ENCODE data around the gene RCOR3. TPM values are rescaled to one million over a fixed set of nuclear protein-coding genes. Genes with fewer than 3 reads are reported as not detected.

RCOR3 gene
- total RNA-seq, 2 donors from 2014 or later = 24.0 to 34.9 TPM

GRCh38 chr1:211356723-211357407 is 97.7 kb downstream of the RCOR3 start:
- H3K4me1 ChIP-seq = no peaks in the 10 kb centered on the region
- no peak overlapping the region for H3K4me3 ChIP-seq
- peaks cover 6% of the 10 kb centered on the region for H3K36me3 ChIP-seq
- no peak overlapping the region for H3K27ac ChIP-seq
- H3K9me3 ChIP-seq = no peaks in the 10 kb centered on the region
- H3K27me3 ChIP-seq = no peaks in the 10 kb centered on the region
- no peak for DNase-seq (ENCODE audit: low spot score)
- TF ChIP-seq, protein P1, sequence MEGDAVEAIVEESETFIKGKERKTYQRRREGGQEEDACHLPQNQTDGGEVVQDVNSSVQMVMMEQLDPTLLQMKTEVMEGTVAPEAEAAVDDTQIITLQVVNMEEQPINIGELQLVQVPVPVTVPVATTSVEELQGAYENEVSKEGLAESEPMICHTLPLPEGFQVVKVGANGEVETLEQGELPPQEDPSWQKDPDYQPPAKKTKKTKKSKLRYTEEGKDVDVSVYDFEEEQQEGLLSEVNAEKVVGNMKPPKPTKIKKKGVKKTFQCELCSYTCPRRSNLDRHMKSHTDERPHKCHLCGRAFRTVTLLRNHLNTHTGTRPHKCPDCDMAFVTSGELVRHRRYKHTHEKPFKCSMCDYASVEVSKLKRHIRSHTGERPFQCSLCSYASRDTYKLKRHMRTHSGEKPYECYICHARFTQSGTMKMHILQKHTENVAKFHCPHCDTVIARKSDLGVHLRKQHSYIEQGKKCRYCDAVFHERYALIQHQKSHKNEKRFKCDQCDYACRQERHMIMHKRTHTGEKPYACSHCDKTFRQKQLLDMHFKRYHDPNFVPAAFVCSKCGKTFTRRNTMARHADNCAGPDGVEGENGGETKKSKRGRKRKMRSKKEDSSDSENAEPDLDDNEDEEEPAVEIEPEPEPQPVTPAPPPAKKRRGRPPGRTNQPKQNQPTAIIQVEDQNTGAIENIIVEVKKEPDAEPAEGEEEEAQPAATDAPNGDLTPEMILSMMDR (IDR thresholded peaks at IDR 0.05) = no peak

- DNase-seq (ENCODE audit: low spot score) = no peak
- H3K9me3 ChIP-seq = no peaks in the 10 kb centered on the region
- H3K27me3 ChIP-seq = no peaks in the 10 kb centered on the region
- H3K27ac ChIP-seq = no peak overlapping the region
- H3K36me3 ChIP-seq = peaks cover 6% of the 10 kb centered on the region
- no peaks in the 10 kb centered on the region for H3K4me1 ChIP-seq
- TF ChIP-seq, protein P1 (IDR thresholded peaks at IDR 0.05) = no peak
- no peak overlapping the region for H3K4me3 ChIP-seq
Measured at GRCh38 chr1:211358685-211359084, 99.5 kb downstream of the RCOR3 start.

DNA sequence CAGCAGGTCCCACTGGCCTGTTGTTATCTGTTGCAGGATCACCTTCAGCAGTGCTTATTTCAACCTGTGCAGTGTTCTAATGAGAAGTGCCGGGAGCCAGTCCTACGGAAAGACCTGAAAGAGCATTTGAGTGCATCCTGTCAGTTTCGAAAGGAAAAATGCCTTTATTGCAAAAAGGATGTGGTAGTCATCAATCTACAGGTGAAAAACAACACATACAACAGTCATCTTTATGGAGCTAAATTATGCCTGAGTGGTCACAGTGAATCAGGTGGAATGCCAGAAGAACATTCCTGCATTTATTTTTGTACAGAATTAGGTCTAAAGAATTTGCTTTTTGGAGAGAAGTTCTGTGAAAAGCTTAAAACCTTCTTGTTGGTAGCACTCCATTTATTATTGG is 100.7 kb downstream of the RCOR3 start:
- Histone ChIP-seq H3K9me3 (no peaks in the 10 kb centered on the region), H3K27ac (no peak overlapping the region), H3K27me3 (no peaks in the 10 kb centered on the region), H3K4me1 (no peaks in the 10 kb centered on the region), H3K4me3 (no peak overlapping the region), H3K36me3 (peaks cover 6% of the 10 kb centered on the region)
- no peak for DNase-seq (ENCODE audit: low spot score)
- TF ChIP-seq, protein P1 (IDR thresholded peaks at IDR 0.05) = no peak

- H3K27me3 ChIP-seq = no peaks in the 10 kb centered on the region
- peaks cover 6% of the 10 kb centered on the region for H3K36me3 ChIP-seq
- no peak overlapping the region for H3K4me3 ChIP-seq
- DNase-seq (ENCODE audit: low spot score) = no peak
- H3K4me1 ChIP-seq = no peaks in the 10 kb centered on the region
- H3K9me3 ChIP-seq = no peaks in the 10 kb centered on the region
- TF ChIP-seq, protein P1 (IDR thresholded peaks at IDR 0.05) = no peak
- no peak overlapping the region for H3K27ac ChIP-seq
Measured at GRCh38 chr1:211361202-211361601, 102.0 kb downstream of the RCOR3 start.

Other genes with a start within 250 kb of the RCOR3 start
- gene KCNH1, start 125.2 kb upstream of the RCOR3 start, total RNA-seq = not detected
- 1 to 10 TPM; 2.1 to 2.4 TPM for gene TRAF5, start 67.5 kb downstream of the RCOR3 start, total RNA-seq
- not detected for gene RD3, start 232.8 kb downstream of the RCOR3 start, total RNA-seq